ENCODE measurements around the gene RAB8A.

DNA sequence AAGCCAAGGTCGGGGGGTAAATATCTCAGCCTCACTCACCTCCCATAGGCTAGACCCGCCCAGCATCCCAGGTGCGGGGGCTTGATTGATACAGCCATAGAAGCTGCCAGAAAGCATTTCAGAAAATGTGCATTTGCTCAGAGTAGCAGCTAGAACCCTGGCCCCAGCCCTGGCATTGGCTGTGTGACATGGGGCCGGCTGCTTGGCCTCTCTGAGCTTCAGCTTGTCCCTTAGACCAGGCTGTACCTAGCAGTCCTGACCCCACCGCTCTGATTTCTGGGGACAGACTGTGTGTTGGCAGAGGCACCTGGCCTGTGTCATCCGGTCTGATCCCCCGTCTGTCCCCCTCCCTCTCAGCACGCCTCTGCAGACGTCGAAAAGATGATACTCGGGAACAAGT lies 15.4 kb downstream of the RAB8A start:
- no peak for TF ChIP-seq CTCF (conservative IDR thresholded peaks at IDR 0.05; ENCODE audit: low read depth, low read length)
- TF ChIP-seq EZH2 (IDR thresholded peaks at IDR 0.05; ENCODE audit: borderline replicate concordance, low read depth, low read length, poor library complexity, severe bottlenecking), result no peak

Measured in A673 (cell line).